Measurements from ENCODE around the gene LIN9. TPM values are rescaled to one million over a fixed set of nuclear protein-coding genes. Genes with fewer than 3 reads are reported as not detected.
"Not testable (repeated sequence)": the region's sequence is repeated elsewhere in the genome, so short reads cannot be mapped to it uniquely, and the experiment has no call there.

Gene LIN9
- total and polyA plus RNA-seq, 7 donors, result 2.4 to 5.4 (median 3.1) TPM

- H3K4me3 ChIP-seq, result no peak overlapping the region
- H3K36me3 ChIP-seq, result no peaks in the 10 kb centered on the region
- H3K27me3 ChIP-seq, result no peaks in the 10 kb centered on the region
- DNase-seq, result no peak
- no peak for TF ChIP-seq POLR2AphosphoS5 (IDR thresholded peaks at IDR 0.05)
- TF ChIP-seq POLR2A (IDR thresholded peaks at IDR 0.05), result no peak
- no peak for TF ChIP-seq CTCF (IDR thresholded peaks at IDR 0.05)
- TF ChIP-seq EP300 (IDR thresholded peaks at IDR 0.05), result no peak
- no peaks in the 10 kb centered on the region for H3K9me3 ChIP-seq
- 95% methylated on average over 4 of the region's 4 CpGs for WGBS, 2 donors
- no peak overlapping the region for H3K27ac ChIP-seq
- intact Hi-C loops (cut with DNase I), result no loop called here
- no peaks in the 10 kb centered on the region for H3K4me1 ChIP-seq
Measured at GRCh38 chr1:226276987-226277386, 32.0 kb downstream of the LIN9 start.

GRCh38 chr1:226276077-226276682, 32.8 kb downstream of the LIN9 start:
- H3K4me3 ChIP-seq, result no peak overlapping the region
- 80 to 87% methylated on average over 3 of the region's 3 CpGs for WGBS, 2 donors
- H3K27me3 ChIP-seq, result no peaks in the 10 kb centered on the region
- intact Hi-C loops (cut with DNase I), result no loop called here
- H3K36me3 ChIP-seq, result no peaks in the 10 kb centered on the region
- no peak for DNase-seq
- no peak overlapping the region for H3K27ac ChIP-seq
- H3K4me1 ChIP-seq, result no peaks in the 10 kb centered on the region
- no peak for TF ChIP-seq POLR2A (IDR thresholded peaks at IDR 0.05)
- TF ChIP-seq CTCF (IDR thresholded peaks at IDR 0.05), result no peak
- no peak for TF ChIP-seq EP300 (IDR thresholded peaks at IDR 0.05)
- TF ChIP-seq POLR2AphosphoS5 (IDR thresholded peaks at IDR 0.05), result no peak
- H3K9me3 ChIP-seq, result no peaks in the 10 kb centered on the region

DNA sequence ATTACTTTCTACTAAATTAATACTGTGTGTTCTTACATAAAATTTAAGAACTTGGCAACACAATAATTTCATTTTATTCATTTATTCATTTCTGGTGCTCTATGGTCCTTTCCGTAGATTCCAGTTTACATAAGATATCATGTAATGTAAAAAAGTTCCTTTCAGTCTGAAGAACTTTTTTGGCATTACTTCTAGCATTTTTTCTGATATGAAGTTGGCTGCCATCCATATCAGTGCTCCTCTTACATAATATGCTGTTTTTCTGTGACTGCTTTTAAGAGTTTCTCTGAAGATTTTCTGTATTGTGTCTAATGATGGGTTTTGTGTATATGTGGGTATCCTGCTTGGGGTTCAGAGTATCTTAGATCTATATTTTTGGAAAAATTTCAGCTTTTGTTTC, 34.8 kb downstream of the LIN9 start:
- Histone ChIP-seq H3K27me3 (no peaks in the 10 kb centered on the region), H3K4me1 (no peaks in the 10 kb centered on the region), H3K9me3 (no peaks in the 10 kb centered on the region), H3K27ac (no peak overlapping the region), H3K4me3 (no peak overlapping the region), H3K36me3 (no peaks in the 10 kb centered on the region)
- no peak for DNase-seq
- WGBS, 2 donors, result 89 to 95% methylated on average over 1 of the region's 1 CpG
- no peak for TF ChIP-seq EP300 (IDR thresholded peaks at IDR 0.05)
- TF ChIP-seq CTCF (IDR thresholded peaks at IDR 0.05), result no peak
- no peak for TF ChIP-seq POLR2AphosphoS5 (IDR thresholded peaks at IDR 0.05)
- no peak for TF ChIP-seq POLR2A (IDR thresholded peaks at IDR 0.05)
- intact Hi-C loops (cut with DNase I), result no loop called here

DNA sequence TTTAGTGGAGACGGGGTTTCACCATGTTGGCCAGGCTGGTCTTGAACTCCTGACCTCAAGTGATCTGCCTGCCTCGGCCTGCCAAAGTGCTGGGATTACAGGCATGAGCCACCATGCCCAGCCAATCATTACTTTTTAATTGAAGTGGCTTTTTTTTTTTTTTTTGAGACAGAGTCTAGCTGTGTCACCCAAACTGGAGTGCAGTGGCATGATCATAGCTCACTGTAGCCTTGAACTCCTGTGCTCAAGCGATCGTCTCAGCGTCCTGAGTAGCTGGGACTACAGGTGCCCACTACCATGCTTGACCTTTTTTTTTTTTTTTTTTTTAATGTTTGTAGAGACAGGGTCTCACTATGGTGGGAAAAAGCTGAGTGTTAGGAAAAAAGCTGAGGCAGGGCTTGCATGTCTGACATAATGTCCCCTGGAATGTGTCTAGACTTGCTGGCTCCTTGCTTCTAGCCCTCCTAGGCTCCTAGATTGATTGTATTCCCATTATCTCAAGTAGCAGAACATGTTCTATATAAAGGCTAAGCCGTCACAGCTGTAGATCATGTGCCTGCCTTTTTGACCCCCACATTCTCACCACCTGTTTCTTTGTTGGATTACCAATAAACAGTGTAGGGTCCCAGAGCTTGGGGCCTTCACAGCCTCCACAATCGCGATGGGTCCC, 36.6 kb downstream of the LIN9 start:
- H3K27me3 ChIP-seq; H3K27ac ChIP-seq; H3K36me3 ChIP-seq; intact Hi-C loops (cut with DNase I); DNase-seq; H3K9me3 ChIP-seq; H3K4me3 ChIP-seq; H3K4me1 ChIP-seq: not testable (repeated sequence)
- 85 to 91% methylated on average over 8 of the region's 8 CpGs for WGBS, 2 donors

GRCh38 chr1:226268421-226269124, 40.4 kb downstream of the LIN9 start:
- Histone ChIP-seq H3K27me3 (no peaks in the 10 kb centered on the region), H3K4me1 (no peaks in the 10 kb centered on the region), H3K4me3 (no peak overlapping the region), H3K36me3 (no peaks in the 10 kb centered on the region), H3K27ac (peak overlapping the region in 1 of 4 donors; percentile 21), H3K9me3 (no peaks in the 10 kb centered on the region)
- no peak for TF ChIP-seq CTCF (IDR thresholded peaks at IDR 0.05)
- no peak for TF ChIP-seq POLR2AphosphoS5 (IDR thresholded peaks at IDR 0.05)
- no peak for TF ChIP-seq EP300 (IDR thresholded peaks at IDR 0.05)
- TF ChIP-seq POLR2A (IDR thresholded peaks at IDR 0.05), result no peak
- no peak for DNase-seq
- intact Hi-C loops (cut with DNase I), result no loop called here
- 49 to 75% methylated on average over 3 of the region's 3 CpGs for WGBS, 2 donors

Data from sigmoid colon (tissue), 7 donors.